Stimulated activated CD4-positive, alpha-beta T cell treated with anti-CD3 and anti-CD28 coated beads, Interleukin-2, amount 100 ng/mL, for 4 hours (primary cell): ENCODE measurements around the gene RNF217.
"Not testable (repeated sequence)": the region's sequence is repeated elsewhere in the genome, so short reads cannot be mapped to it uniquely, and the experiment has no call there.

Experiments used
- DNase-seq: peaks from one replicate; pipeline ENCODE4 v3.0.0-alpha.2; 2020; ENCODE audit warnings: low read depth

Gene RNF217

DNA sequence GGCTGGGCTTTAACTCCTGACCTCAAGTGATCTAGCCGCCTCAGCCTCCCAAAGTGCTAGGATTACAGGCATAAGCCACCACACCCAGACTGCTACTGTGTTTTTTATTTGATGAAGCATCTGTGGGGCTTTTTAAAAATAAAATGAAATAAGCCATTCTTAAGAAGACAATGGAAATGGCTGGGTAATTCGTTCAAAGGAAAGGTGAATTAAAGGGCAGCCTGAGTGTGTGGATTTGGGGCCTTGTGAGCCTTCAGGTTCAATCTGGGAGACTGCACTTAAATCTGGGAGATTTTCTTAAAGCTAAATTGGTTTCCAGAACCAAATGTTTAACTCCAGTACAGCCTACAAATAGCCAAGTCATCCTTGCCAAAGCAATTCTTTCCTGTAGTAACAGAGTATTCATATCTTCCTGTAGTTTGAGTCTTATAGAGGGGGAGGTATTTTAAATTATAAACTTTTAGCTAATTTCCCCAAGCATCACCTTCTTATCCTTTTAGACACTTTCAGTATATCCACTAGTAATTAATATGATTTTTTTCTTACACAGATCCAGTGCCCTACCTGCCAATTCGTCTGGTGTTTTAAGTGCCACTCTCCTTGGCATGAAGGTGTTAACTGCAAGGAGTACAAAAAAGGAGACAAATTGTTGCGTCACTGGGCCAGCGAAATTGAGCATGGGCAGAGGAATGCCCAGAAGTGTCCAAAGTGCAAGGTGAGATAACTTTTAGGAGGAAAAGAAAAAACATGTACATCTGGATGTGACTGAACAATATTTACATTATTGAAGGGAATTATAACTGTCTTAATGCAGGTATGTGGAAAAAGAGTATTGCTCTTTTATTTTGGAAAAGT is 95.4 kb downstream of the RNF217 start:
- no peak for DNase-seq

DNA sequence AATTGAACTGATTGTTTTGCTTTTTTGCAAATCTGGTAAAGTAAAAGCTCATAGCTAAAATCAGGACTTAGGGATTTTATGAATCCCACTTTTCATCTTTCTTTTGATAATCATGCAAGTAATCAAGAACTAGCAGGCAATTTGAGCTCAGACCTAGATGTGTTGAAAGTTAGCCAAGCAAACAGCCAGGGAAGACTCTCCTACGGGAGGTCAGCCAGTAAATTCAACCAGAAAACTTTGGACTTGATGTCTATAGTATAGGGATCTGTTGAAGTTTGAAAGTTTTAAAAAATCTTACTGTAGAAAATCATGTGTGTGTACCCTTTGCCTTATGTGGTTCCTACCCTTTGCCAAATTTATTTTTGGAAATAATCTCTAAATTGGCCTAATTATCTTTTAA is 96.3 kb downstream of the RNF217 start:
- no peak for DNase-seq

DNA sequence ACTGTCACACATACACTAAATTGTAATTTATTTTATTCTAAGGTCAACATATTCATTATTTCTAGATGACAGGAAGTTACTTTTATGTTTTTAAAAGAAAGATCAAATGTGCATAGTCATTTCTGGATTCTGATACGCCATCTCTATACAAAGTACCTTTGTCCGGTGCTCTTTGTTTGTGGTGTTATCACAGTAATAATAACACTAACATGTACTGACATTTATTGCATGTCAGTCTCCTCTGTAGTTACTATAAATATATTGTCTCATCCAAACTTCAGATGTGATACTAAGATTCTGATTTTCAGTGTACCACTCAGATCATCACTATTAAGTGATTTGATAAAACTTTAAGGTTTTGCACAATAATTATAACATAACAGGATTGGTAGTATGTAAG is 101.1 kb downstream of the RNF217 start:
- no peak for DNase-seq

DNA sequence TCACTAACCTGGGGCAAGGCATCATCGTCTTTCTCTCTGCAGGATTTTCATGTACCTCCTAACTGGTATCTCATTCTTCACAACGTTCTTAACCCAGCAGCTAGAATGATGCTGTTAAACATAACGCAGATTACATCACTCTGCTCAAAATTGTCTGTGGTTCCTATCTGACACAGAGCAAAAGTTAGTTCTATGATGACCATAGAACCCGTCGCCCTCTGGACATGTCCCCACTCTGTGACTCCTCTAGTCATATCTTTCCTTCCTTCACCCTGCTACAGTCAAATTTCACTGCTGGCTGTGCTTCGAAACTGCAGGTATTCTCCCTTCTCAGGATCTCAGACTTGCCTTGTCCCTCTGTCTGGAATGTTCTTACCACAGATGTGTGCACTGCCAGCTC is 103.9 kb downstream of the RNF217 start:
- DNase-seq = no peak

DNA sequence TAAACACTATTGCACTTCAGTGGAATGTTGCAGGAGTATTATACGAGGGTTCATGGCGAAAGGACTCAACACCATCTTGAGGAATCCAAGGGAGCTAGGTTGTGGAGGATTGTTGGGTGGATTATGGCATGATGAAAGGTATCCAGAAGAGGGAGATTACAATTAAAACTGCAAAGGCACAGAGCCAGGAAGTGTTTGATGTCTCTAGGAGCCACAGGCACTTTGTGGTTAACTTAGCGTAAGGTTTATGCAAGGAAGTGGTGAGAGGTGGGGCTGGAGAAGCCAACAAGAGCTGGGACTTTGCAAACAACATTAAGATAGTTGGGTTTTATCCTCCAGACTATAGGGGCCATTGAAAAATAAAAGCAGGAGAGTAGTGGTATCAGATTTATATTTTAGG is 104.7 kb downstream of the RNF217 start:
- no peak for DNase-seq

DNA sequence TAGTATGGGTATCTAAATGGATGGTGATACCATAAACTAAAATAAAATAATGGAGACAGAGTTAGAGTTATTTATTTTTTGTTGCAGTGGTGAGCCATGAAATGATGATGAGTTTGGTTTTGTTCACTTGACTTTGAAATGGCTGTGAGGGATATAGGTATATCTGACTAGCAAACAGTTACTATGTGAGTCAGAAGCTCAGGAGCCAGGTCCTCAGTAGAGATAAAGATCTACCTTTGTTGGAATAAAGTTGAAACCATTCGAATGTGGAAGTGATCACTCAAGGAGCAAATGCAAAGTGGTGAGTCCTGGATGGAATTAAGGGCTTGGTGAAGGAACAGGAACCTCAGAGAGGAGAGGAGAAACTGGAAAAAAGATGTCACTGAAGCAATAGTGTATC is 105.3 kb downstream of the RNF217 start:
- no peak for DNase-seq

DNA sequence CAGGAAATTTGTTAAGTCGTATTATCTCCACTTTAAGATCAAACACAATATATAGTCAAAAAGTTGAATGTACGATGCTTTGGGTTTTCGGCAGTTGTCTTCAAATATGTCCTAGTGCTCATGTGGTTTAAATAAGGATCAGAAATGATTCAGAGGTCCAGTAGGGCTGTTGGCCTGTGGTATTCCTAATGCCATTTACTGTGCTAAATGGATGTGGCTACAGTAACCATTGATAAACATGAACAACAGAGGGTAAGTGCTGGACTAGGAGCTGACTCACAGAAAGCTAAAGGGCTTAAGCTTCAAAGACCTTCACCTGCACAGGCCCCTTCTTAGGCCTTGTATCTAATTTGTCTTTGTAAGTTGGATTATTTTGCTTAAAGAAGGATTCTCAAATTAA is 110.8 kb downstream of the RNF217 start:
- no peak for DNase-seq

DNA sequence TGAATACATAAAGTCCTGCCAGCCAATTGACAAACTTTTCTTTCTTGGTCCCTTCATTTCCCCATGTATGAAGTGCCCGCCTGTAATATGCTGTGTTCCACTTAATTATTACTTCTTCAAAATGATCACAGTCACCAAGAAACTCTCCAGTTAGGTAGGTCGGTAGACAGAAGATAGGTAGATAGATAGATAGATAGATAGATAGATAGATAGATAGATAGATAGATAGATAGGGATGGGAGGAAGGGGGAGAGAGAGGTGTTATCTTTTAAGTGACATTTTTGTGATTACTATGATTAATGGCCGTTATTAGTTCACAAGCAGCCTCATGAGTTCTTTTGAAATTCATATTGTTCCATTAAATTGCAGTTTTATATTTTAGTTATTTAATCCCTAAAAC is 111.9 kb downstream of the RNF217 start:
- DNase-seq = no peak

DNA sequence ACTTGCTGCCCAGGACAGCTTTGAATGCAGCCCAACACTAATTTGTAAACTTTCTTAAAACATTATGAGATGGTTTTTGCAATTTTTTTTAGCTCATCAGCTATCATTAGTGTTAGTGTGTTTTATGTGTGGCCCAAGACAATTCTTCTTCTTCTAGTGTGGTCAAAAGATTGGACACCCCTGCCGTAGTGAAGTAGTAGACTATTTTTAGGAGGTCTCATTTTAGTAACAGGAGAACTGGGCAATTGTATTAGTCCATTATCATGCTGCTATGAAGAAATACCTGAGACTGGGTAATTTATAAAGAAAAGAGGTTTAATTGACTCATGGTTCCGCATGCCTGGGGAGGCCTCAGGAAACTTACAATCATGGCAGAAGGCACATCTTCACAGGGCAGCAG is 112.8 kb downstream of the RNF217 start:
- not testable (repeated sequence) for DNase-seq

DNA sequence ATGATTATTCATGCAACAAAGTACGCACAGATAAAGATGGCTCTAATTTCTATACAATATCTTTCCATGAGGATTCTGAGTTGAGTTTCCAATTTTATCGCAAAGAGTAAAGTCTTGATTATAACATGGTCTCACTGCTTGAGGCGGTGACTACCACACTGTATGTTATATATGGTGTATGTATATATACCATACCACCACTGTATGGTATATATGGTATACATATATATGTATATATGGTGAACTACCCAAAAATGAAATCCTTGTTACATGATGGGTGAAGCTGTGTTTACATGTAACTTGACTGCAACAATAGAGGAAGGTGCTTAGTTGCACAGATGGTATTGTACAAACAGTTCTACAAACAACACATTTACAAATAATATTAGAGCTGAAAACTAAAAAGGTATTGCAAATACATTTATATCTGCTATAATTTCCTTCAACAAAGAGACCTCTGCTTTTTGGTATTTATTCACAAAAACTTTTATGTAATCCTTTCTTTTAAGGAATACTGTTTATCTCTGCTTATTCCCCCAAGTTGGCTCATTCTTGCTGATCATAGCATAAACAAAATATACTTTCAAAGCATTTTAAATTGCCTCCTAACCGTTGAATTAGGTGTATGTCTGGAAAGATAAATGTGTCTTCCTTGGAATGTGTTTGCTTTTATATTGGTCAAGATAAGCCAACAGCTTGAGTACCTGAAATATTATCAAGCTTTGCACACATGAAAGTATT is 113.7 kb downstream of the RNF217 start:
- no peak for DNase-seq

DNA sequence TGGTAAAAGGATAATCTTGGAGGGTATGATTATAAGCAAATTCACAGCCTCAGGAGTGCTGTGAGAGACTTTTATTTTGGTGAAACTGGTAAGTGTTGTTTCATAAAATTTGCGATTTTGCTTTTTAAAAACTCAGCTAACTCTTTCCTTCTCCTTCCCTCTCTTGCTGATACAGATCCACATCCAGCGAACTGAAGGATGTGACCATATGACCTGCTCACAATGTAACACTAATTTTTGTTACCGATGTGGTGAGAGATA is 114.2 kb downstream of the RNF217 start:
- DNase-seq = no peak

DNA sequence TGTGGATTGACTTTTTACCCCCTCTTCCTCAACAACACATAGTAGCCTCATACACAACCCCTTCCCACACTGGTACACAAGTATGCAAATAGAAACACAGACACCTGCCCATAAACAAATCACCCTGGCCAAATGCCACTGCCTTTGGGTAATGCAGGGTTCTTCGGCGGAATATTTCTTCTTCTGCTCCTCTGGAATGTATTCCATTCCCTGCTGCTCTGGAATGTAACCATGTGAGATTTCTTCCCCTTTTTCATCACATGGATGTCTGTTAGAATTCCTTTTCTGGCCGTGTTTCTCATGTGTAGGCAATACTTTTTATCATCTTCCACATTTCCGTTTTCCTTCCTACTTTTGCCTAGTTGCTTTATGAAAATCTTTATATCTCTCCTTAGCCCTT is 115.2 kb downstream of the RNF217 start:
- no peak for DNase-seq

DNA sequence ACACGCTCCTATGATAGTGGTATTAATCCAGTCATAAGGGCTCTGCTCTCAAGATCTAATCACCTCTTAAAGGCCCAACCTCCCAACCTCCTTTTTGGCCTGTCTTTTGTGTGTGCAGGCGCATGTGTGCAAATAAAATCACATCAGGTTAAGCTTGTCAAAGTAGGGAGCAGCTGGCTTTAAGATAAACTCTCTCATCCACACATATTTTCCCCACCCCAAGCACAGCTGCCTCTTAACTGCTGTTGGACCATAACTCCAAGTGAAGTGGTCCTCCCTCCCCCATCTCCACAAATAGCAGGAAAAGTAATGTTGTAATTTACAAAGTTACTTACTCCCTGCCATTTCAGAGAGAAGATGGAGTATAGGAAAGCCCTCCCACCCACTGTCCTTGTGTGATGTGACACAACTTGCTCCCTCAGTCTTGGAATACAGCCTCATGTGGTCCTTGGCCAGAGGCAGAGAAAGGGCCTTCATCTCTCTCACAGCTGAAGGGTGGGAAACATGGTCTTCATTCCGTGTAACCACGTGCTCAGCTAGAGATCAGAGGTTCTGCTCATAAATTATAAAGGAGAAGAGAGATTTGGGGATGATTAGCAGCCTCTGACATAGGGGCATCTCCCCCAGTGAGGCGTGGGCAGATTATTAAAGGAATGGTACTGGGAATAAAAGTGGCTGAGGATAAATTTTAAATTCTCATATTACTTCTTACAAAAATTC is 116.5 kb downstream of the RNF217 start:
- DNase-seq = no peak

DNA sequence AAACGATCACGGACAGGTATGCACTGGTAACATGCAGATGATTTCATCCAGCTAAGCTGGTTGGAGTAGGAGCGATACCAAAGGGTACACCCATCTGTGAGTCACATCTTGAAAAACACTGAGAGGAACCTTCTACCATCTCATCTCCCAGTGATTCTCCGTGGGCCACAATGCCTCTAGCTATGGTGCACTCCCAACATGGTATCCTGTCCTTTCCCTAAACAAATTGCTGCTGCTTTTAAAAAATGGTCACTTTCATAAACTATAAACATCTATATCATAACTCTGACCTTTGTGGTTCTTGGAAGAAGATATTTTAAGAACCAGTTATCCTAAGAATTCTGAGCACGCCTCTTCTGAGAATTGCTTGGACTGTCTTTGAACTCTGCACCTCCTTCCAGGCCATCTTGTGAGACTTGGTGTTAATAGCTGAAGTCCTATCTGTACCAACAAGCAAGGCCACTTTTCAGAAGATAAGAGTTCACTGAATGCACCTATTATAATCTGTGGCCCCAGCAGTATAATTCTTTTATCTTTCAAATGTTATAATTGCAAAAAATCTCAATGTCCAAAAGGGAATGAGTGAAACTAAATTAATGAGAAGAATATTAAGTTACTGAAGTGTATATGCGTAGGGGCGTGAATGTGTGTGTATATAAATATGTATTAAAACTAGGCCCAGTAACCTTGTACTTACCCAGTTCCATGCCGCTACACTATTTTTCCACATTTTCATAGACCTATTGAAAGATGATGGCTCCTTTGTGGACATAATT is 120.9 kb downstream of the RNF217 start:
- no peak for DNase-seq

DNA sequence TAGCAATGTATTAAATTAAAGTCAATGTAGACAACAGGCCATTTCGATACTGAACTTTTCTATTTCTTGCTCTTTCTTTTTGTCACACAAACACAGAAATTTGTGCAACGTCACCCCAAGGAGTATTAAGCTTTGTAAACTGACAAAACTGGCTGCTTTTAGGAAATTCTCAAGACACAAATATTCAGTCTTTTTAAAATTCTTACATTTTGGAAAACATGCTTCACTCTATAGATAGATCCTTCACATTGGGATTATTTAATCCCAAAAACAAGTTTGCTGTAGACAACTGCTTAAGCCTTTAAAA is 121.4 kb downstream of the RNF217 start:
- DNase-seq = no peak

DNA sequence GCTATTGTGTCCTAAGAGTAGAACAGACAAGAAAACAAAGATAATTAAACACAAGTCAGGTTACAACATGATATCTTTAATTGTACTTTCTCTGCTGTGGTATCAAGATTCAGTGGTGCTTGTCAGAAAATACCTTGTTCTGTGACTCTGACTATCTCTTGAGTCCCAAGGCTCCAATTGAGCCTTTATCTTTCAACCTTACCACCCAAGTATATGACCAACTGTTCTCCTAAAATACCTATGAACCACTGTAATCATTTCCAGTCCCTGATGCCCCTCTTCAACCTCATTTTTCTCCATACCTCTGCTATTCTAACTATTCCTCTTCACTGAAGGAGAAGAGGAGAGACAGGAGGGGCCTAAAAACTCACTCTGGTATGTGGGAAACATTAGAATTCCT is 124.5 kb downstream of the RNF217 start:
- DNase-seq = no peak

DNA sequence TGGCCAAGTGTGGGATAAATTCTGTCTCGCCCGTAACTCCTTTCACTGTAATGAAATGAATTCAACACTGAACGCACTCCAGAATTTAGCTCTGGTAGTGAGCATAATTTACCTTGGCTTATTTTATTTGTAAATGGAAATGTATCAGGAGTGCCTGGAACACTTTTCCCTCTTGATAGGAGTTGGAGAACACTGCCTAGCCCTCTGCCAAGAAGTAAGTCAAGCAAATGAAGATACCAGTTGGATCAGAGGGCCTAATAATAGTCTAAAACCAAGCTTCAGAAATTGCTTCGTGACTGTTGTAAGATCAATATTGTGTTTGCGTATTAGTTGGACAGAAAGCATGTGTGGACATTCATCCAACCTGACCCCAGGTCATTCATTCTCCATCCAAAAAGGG is 126.7 kb downstream of the RNF217 start:
- DNase-seq = no peak

DNA sequence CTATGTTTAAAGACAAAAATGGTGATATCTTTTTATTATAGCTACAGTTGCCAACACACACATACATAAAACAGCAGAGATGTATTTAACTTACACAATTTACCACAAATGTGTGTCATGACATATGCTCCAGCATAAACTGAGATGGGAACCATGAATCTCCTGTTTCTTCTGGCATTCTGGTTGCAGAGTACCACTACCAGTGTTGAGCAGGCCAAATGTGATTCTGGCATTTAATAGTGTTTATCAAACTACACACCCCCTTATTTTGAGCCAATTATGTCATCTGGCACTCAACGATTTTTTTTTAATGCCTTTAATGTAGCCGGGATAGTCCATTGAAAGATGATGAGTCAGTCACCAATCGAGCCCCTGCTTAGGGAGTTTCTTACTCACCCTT is 132.3 kb downstream of the RNF217 start:
- no peak for DNase-seq

DNA sequence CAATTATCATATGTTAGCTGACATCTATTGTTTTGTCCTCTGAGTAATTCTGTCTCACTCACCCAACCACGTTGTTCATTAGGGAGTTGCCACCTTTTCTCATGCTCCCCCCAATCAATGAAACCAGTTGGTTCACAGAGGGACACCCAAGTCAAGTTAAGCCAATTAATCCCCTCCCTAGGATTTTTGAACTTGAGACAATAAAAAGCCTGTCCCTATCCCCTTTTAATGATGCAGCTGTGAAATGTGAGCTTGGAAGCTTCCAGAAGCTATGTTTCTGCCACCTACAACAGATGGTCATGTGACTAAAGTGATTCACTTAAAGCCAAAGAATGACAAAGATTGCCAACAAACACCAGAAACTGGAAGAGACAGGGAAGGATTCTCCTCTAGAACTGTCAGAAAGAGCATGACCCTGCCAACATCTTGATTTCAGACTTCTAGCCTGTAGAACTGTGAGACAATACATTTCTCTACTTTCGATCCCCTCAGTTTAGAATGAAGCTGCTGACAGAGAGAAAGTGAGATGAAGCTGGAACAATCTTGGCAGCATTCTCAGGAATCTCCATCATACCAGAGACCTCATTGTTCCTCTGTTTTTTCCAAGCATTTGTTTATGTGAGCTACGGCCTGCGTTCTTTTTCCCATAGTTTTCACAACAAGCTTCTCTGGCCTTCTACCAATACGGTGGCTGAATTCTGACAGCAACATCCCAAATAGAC is 133.5 kb downstream of the RNF217 start:
- no peak for DNase-seq

DNA sequence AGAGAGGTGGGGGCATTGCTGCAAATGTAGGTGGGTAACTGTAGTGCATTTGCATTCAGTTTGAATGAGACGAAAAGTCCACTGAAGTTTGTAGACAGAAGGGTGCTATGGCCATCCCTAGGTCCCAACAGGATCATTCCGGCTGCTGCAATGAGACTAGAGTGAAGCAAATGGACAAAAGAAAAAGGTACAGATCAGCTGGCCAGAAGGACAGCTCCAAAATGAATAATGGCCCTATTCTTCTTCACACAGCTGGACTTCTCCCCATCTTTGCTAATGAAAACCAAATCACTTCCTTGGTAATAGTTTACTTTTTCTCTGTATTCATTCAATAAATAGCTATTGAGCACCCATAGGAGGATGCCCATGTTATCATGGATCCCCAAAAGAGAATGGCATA is 134.9 kb downstream of the RNF217 start:
- DNase-seq = no peak

DNA sequence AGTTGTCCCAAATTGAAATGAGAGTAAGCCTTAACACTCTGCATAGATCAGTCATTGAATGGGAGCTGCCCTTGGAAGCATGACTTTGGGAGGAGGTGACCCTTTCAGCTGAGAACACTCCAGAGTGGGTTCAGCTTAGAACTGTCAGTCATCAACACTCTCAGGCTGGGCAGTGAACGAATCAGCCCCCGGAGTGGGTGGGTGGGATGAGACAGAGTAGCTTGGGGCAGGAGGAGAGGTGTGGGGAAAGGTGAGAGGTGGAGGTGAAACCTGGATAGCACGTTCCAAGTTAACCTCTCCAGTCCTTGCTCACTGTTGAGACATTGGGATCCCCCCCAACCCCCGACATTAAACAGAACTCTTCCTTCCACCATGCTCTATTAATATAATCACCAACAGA is 136.0 kb downstream of the RNF217 start:
- DNase-seq = no peak
